IPS DF 6.9 (cell line): ENCODE data around the gene SPATA32.

Experiments
- DNase-seq: peaks from one replicate; pipeline ENCODE4 v3.0.0-alpha.2; 2013; ENCODE audit warnings: low read depth, low spot score
- H3K27ac ChIP-seq: one replicate; pipeline ENCODE4 v1.5.1; 2013; ENCODE audit warnings: low read length, control low read depth
- H3K27me3 ChIP-seq: 2 replicates; pipeline ENCODE4 v1.6.1; 2013; ENCODE audit warnings: mild to moderate bottlenecking, low read length; ENCODE audit not compliant: control insufficient read depth, insufficient read depth
- H3K36me3 ChIP-seq: 2 replicates; pipeline ENCODE4 v1.6.1; 2013; ENCODE audit warnings: low read length; ENCODE audit not compliant: control insufficient read depth, insufficient read depth
- H3K4me1 ChIP-seq: 2 replicates; pipeline ENCODE4 v1.6.1; 2013; ENCODE audit warnings: low read length; ENCODE audit not compliant: control insufficient read depth, insufficient read depth
- H3K4me3 ChIP-seq: 2 replicates; pipeline ENCODE4 v1.5.1; 2013; ENCODE audit warnings: mild to moderate bottlenecking, low read length
- H3K9me3 ChIP-seq: 2 replicates; pipeline ENCODE4 v1.6.1; 2013; ENCODE audit warnings: low read length, inconsistent platforms; ENCODE audit not compliant: control insufficient read depth, insufficient read depth
- WGBS: extraction: QIAGEN DNeasy Blood & Tissue Kit; methylation state at CpG from one replicate; pipeline ENCODE4 v1.1.7; 2013; ENCODE audit warnings: mixed read lengths, missing lambda C conversion rate; ENCODE audit not compliant: insufficient read length, insufficient coverage; 5-methylcytosine and 5-hydroxymethylcytosine counted together

The SPATA32 gene, protein sequence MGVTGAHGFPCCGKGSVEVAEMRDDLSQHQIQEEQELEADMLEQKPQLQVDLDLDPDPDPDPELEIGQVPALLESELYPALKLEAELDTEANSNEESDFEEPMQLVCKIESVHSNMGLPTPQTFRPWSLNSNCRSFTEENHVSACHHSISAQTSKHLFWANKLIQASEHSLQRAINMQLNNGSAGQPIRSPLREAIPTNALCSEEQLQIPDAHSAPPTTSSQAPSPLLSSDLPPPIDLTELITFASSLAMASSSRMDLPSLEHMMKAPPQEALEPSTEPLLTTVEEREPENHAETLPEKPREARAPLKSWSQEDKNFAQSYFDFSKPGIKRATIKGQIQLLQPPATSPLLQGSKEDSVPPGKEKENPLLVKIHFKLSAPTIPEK

GRCh38 chr17:45261577-45262515 lies at the start of gene SPATA32:
SPATA32 (minus strand) TSS chr17:45262094; CDS start chr17:45262016, 78 bp downstream.
- DNase-seq: no peak
- H3K27ac ChIP-seq: no peak within 1 kb of the TSS
- no CpG with 5 or more reads among the region's 68 CpGs for WGBS
- H3K27me3 ChIP-seq: no peaks in the 10 kb centered on the region
- peak within 1 kb of the TSS; percentile 63; the same call in 1 of the 2 replicates for H3K4me3 ChIP-seq
- H3K36me3 ChIP-seq: 0 out of 2 replicates have a peak, but pooled peaks cover 5% of the 10 kb centered on the region
- H3K9me3 ChIP-seq: no peaks in the 10 kb centered on the region
- H3K4me1 ChIP-seq: 0 out of 2 replicates have a peak, but pooled peaks cover 2% of the 10 kb centered on the region

GRCh38 chr17:45311401-45311759 lies 49.5 kb upstream of the SPATA32 start:
- no CpG with 5 or more reads among the region's 4 CpGs for WGBS
- no peaks in the 10 kb centered on the region for H3K9me3 ChIP-seq
- no peak for DNase-seq
- no peak overlapping the region for H3K27ac ChIP-seq
- H3K4me1 ChIP-seq: no peaks in the 10 kb centered on the region
- no peak overlapping the region for H3K4me3 ChIP-seq
- H3K36me3 ChIP-seq: no peaks in the 10 kb centered on the region
- no peaks in the 10 kb centered on the region for H3K27me3 ChIP-seq

GRCh38 chr17:45310380-45311324 lies 48.8 kb upstream of the SPATA32 start:
- no peaks in the 10 kb centered on the region for H3K4me1 ChIP-seq
- H3K27ac ChIP-seq: no peak overlapping the region

DNA sequence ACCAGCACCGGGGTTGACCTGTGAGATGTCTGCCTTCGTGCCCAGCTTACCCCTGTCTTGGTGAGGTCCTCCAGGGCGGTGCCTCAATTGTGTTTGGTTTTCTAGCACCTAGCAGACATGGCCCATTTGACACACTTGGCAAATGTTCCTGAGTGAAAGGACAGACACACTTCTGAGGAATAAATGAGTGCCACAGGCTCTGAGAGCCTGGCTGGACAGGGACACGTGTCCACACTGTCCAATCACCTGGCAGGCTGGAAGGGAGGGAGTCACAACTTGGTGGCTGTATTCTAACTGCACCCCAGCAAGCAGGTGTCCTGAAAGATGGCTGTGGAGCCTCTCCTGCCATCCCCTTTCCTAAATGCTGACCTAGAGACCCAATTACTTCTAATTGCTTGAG lies 47.5 kb upstream of the SPATA32 start:
- no CpG with 5 or more reads among the region's 4 CpGs for WGBS
- Histone ChIP-seq H3K4me1 (no peaks in the 10 kb centered on the region), H3K36me3 (no peaks in the 10 kb centered on the region), H3K27me3 (no peaks in the 10 kb centered on the region), H3K27ac (no peak overlapping the region), H3K4me3 (no peak overlapping the region), H3K9me3 (no peaks in the 10 kb centered on the region)
- DNase-seq: no peak

More at GRCh38 chr17:45310380-45311324, 48.8 kb upstream of the SPATA32 start:
- no peak overlapping the region for H3K4me3 ChIP-seq
- no CpG with 5 or more reads among the region's 3 CpGs for WGBS
- no peaks in the 10 kb centered on the region for H3K27me3 ChIP-seq
- no peaks in the 10 kb centered on the region for H3K9me3 ChIP-seq
- no peak for DNase-seq
- H3K36me3 ChIP-seq: no peaks in the 10 kb centered on the region

DNA sequence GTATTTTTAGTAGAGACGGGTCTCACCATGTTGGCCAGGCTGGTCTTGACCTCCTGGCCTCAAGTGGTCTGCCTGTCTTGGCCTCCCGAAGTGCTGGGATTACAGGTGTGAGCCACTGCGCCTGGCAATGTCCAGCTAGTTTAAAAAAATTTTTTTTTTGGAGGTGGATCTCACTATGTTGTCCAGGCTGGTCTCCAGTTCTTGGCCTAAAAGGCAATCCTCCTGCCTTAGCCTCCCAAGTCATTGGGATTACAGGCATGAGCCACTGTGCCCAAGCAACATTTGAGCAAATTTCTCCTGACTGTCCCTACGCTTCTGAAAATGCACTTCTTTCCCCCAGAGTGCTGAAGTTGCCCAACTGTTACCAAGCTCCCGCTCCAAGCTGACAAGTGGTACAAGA lies 46.9 kb upstream of the SPATA32 start:
- Histone ChIP-seq H3K9me3 (no peaks in the 10 kb centered on the region), H3K27me3 (no peaks in the 10 kb centered on the region), H3K27ac (no peak overlapping the region), H3K4me1 (no peaks in the 10 kb centered on the region), H3K36me3 (no peaks in the 10 kb centered on the region), H3K4me3 (no peak overlapping the region)
- DNase-seq: no peak
- no CpG with 5 or more reads among the region's 5 CpGs for WGBS

DNA sequence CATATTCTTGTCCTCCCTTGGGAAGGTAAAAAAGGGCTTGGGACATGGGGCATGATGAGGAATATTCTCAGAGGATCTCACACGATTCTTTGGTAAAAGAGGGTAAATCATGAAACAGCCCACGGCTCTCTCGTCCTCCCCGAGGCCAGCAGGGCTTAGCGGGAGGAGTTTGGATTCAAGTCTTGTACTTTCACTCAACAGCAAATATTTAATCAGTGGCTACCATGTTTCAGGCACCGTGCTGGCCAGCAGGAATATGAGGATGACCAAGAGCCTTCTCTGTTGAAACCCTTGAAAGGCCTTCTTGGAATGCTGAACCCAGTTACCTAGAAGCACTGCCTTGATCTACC lies 46.1 kb upstream of the SPATA32 start:
- H3K27me3 ChIP-seq: no peaks in the 10 kb centered on the region
- H3K4me3 ChIP-seq: no peak overlapping the region
- H3K27ac ChIP-seq: no peak overlapping the region
- WGBS: no CpG with 5 or more reads among the region's 6 CpGs
- H3K36me3 ChIP-seq: no peaks in the 10 kb centered on the region
- H3K4me1 ChIP-seq: no peaks in the 10 kb centered on the region
- no peak for DNase-seq
- no peaks in the 10 kb centered on the region for H3K9me3 ChIP-seq

DNA sequence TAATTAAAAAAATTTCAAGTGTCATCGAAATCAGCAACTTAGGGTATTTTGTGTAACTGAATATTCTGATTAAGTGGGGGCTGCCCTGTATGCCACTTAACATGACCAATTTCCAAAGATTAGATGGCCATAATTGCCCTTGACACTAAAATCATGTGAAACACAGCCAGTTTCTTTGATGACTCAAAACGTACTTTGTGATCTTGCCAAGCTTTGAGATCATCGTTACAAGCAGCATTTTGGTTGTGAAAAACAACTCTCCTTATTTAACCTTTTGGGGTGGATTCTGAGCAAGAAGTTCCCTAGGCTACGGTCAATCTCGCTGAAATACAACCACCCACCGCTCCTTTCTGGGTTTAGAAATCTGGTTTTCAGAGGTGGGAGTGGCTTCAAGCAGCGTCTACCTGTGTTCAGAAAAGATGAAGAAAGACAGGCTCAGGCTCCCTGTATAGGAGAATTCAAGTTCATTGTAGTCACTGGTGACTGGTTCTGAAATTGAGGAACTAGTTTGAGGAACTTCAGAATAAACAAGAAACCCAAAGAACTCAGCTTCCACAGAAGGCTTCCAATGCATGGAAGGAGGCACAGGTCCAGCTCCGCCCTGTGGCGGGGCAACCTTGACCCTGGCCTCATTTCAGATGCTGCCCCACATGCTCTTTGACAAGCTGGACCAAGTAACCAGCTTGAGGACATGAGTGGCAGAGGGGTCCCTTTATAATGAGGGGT lies 45.6 kb upstream of the SPATA32 start:
- no CpG with 5 or more reads among the region's 9 CpGs for WGBS
- Histone ChIP-seq H3K4me3 (no peak overlapping the region), H3K36me3 (no peaks in the 10 kb centered on the region), H3K4me1 (no peaks in the 10 kb centered on the region), H3K9me3 (no peaks in the 10 kb centered on the region), H3K27ac (no peak overlapping the region), H3K27me3 (no peaks in the 10 kb centered on the region)
- DNase-seq: no peak

DNA sequence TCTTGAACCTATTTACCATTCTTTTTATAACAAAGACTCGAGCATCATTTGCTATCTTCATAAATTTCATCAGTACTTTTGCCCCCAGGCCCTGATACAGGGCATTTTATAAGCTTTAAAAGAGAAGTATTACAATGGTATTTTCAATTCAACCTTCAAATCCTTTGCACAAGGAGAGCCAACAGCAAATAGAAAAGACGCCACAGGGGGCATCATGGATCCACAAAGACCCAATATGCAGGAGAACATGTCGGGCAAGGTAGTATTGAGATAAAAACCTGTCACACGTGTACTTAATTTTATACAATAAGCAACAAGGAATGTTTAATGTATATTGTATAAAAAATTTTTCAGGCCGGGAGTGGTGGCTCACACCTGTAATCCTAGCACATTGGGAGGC lies 44.7 kb upstream of the SPATA32 start:
- Histone ChIP-seq H3K4me1 (no peaks in the 10 kb centered on the region), H3K9me3 (no peaks in the 10 kb centered on the region), H3K4me3 (no peak overlapping the region), H3K27me3 (no peaks in the 10 kb centered on the region), H3K36me3 (no peaks in the 10 kb centered on the region), H3K27ac (no peak overlapping the region)
- no CpG with 5 or more reads among the region's 5 CpGs for WGBS
- DNase-seq: no peak

DNA sequence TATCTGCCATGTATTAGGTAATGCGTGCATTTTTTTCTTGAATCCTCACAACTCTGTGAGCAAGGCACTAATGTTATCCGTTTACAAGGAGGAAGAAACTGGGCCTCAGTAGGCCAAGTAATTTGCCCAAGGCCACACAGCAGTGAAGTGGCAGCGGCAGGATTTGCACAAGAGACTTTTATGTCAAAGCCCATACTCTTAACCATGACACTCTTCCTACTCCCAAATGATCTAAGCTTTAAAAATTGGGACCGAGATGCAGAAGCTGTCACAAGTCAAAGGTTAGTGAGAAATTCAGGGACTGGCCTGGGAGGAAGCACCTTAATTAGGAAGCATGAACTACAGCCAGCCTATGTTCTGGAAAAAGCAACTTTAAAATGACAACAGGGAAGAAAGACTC lies 44.2 kb upstream of the SPATA32 start:
- no CpG with 5 or more reads among the region's 4 CpGs for WGBS
- Histone ChIP-seq H3K27ac (no peak overlapping the region), H3K4me3 (no peak overlapping the region), H3K9me3 (no peaks in the 10 kb centered on the region), H3K36me3 (no peaks in the 10 kb centered on the region), H3K27me3 (no peaks in the 10 kb centered on the region), H3K4me1 (no peaks in the 10 kb centered on the region)
- no peak for DNase-seq
